SK-N-SH treated with all-trans-retinoic acid at 6 μM for 48 hours (cell line): ENCODE results near the gene PRMT9.

Experiments used
- ATAC-seq: fragments of 200-7000 bp; cut with Tn5 transposase; 3 replicates; pipeline ENCODE4 v1.9.1; 2020; ENCODE audit warnings: mild to moderate bottlenecking, moderate library complexity
- ARNTL ChIP-seq: fragments of 450-650 bp; formaldehyde crosslinking; IDR thresholded peaks from 2 replicates; pipeline ENCODE4 v1.5.0; 2020; ENCODE audit warnings: low read depth, mild to moderate bottlenecking, moderate library complexity, borderline replicate concordance
- BACH2 ChIP-seq: fragments of 250-450 bp; sonication (Bioruptor Pico); IDR thresholded peaks from 2 replicates; pipeline ENCODE4 v1.9.0; 2021; ENCODE audit warnings: mild to moderate bottlenecking, borderline replicate concordance
- CREB5 ChIP-seq: fragments of 250-450 bp; sonication (Bioruptor Pico); IDR thresholded peaks from 2 replicates; pipeline ENCODE4 v1.5.1; 2020; ENCODE audit warnings: low read depth, mild to moderate bottlenecking, moderate library complexity
- CSDC2 ChIP-seq: fragments of 250-450 bp; sonication (Bioruptor Pico); IDR thresholded peaks from 2 replicates; pipeline ENCODE4 v1.5.0; 2020; ENCODE audit warnings: mild to moderate bottlenecking, moderate library complexity
- CSRNP3 ChIP-seq: fragments of 250-450 bp; sonication (Bioruptor Pico); IDR thresholded peaks from 2 replicates; pipeline ENCODE4 v1.5.1; 2021; ENCODE audit warnings: mild to moderate bottlenecking, moderate library complexity
- ESRRG ChIP-seq: fragments of 250-450 bp; sonication (Bioruptor Pico); IDR thresholded peaks from 2 replicates; pipeline ENCODE4 v1.6.1; 2021; ENCODE audit warnings: mild to moderate bottlenecking
- GLIS3 ChIP-seq: fragments of 250-450 bp; sonication (Bioruptor Pico); IDR thresholded peaks from 2 replicates; pipeline ENCODE4 v1.5.0; 2020; ENCODE audit warnings: mild to moderate bottlenecking, moderate library complexity
- ISL1 ChIP-seq: fragments of 250-450 bp; sonication (Bioruptor Pico); IDR thresholded peaks from 2 replicates; pipeline ENCODE4 v2.1.2; 2022; ENCODE audit warnings: mild to moderate bottlenecking, moderate library complexity
- OSR1 ChIP-seq: fragments of 250-450 bp; sonication (Bioruptor Pico); IDR thresholded peaks from 2 replicates; pipeline ENCODE4 v1.8.0; 2022; ENCODE audit warnings: moderate library complexity, mild to moderate bottlenecking, inconsistent platforms
- PATZ1 ChIP-seq: fragments of 250-450 bp; sonication (Bioruptor Pico); IDR thresholded peaks from 2 replicates; pipeline ENCODE4 v1.8.0; 2020; ENCODE audit warnings: mild to moderate bottlenecking, moderate library complexity, borderline replicate concordance
- POU6F1 ChIP-seq: fragments of 250-450 bp; sonication (Bioruptor Pico); IDR thresholded peaks from 2 replicates; pipeline ENCODE4 v1.8.0; 2021; ENCODE audit warnings: low read depth, mild to moderate bottlenecking, moderate library complexity, borderline replicate concordance
- PPARA ChIP-seq: fragments of 250-450 bp; sonication (Bioruptor Pico); IDR thresholded peaks from 2 replicates; pipeline ENCODE4 v1.5.0; 2020; ENCODE audit warnings: mild to moderate bottlenecking, borderline replicate concordance
- SNAI2 ChIP-seq: fragments of 250-450 bp; sonication (Bioruptor Pico); IDR thresholded peaks from 2 replicates; pipeline ENCODE4 v1.5.0; 2020; ENCODE audit warnings: mild to moderate bottlenecking, moderate library complexity
- TOX ChIP-seq: fragments of 250-450 bp; sonication (Bioruptor Pico); IDR thresholded peaks from 2 replicates; pipeline ENCODE4 v1.8.0; 2021; ENCODE audit warnings: mild to moderate bottlenecking, moderate library complexity, borderline replicate concordance
- TSHZ2 ChIP-seq: fragments of 250-450 bp; sonication (Bioruptor Pico); IDR thresholded peaks from 2 replicates; pipeline ENCODE4 v1.5.0; 2020; ENCODE audit warnings: mild to moderate bottlenecking, moderate library complexity
- ZC3H10 ChIP-seq: fragments of 250-450 bp; sonication (Bioruptor Pico); IDR thresholded peaks from 2 replicates; pipeline ENCODE4 v1.5.1; 2021; ENCODE audit warnings: mild to moderate bottlenecking, moderate library complexity
- ZFP3 ChIP-seq: fragments of 250-450 bp; sonication (Bioruptor Pico); IDR thresholded peaks from 2 replicates; pipeline ENCODE4 v1.5.0; 2020; ENCODE audit warnings: mild to moderate bottlenecking, moderate library complexity
- ZFP30 ChIP-seq: fragments of 450-650 bp; formaldehyde crosslinking; IDR thresholded peaks from 2 replicates; pipeline ENCODE4 v1.5.0; 2022; ENCODE audit warnings: mild to moderate bottlenecking, moderate library complexity
- ZNF565 ChIP-seq: fragments of 450-650 bp; formaldehyde crosslinking; conservative IDR thresholded peaks from 2 replicates; pipeline ENCODE4 v1.5.0; 2020; ENCODE audit warnings: low read depth, mild to moderate bottlenecking, moderate library complexity
- ZNF8 ChIP-seq: fragments of 450-650 bp; formaldehyde crosslinking; IDR thresholded peaks from 2 replicates; pipeline ENCODE4 v1.5.0; 2020; ENCODE audit warnings: mild to moderate bottlenecking, moderate library complexity

The PRMT9 gene

GRCh38 chr4:147674073-147674472 lies 9.9 kb downstream of the PRMT9 start:
- TF ChIP-seq ZNF8 (CRISPR knock-in tag) (no peak), TSHZ2 (no peak), ARNTL (CRISPR knock-in tag) (no peak), ESRRG (CRISPR knock-in tag) (no peak), PPARA (CRISPR knock-in tag) (no peak), BACH2 (CRISPR knock-in tag) (no peak)
- no peak for ATAC-seq

GRCh38 chr4:147658501-147658900 lies 25.5 kb downstream of the PRMT9 start:
- no peak for ATAC-seq

GRCh38 chr4:147655639-147656038 lies 28.3 kb downstream of the PRMT9 start:
- TF ChIP-seq CSRNP3 (CRISPR knock-in tag) (no peak), OSR1 (CRISPR knock-in tag) (no peak), TOX (no peak)
- no peak for ATAC-seq

More at GRCh38 chr4:147658501-147658900, 25.5 kb downstream of the PRMT9 start:
- TF ChIP-seq CREB5 (CRISPR knock-in tag): no peak
- TF ChIP-seq BACH2 (CRISPR knock-in tag): no peak
- TF ChIP-seq SNAI2: no peak
- TF ChIP-seq CSDC2 (CRISPR knock-in tag): no peak
- no peak for TF ChIP-seq ISL1

GRCh38 chr4:147651563-147651962 lies 32.4 kb downstream of the PRMT9 start:
- TF ChIP-seq BACH2 (CRISPR knock-in tag): no peak
- no peak for TF ChIP-seq ZFP30 (CRISPR knock-in tag)
- TF ChIP-seq ZFP3 (CRISPR knock-in tag): no peak
- no peak for TF ChIP-seq ZC3H10 (CRISPR knock-in tag)
- no peak for TF ChIP-seq ARNTL (CRISPR knock-in tag)
- no peak for TF ChIP-seq PATZ1 (CRISPR knock-in tag)
- no peak for TF ChIP-seq ESRRG (CRISPR knock-in tag)
- TF ChIP-seq OSR1 (CRISPR knock-in tag): no peak
- TF ChIP-seq POU6F1 (CRISPR knock-in tag): no peak
- no peak for ATAC-seq

- ATAC-seq: no peak
- no peak for TF ChIP-seq PPARA (CRISPR knock-in tag)
- no peak for TF ChIP-seq TOX
- TF ChIP-seq CREB5 (CRISPR knock-in tag): no peak
- TF ChIP-seq ZC3H10 (CRISPR knock-in tag): no peak
- no peak for TF ChIP-seq ZNF565 (CRISPR knock-in tag)
- no peak for TF ChIP-seq GLIS3
- TF ChIP-seq CSRNP3 (CRISPR knock-in tag): no peak
- no peak for TF ChIP-seq CSDC2 (CRISPR knock-in tag)
- no peak for TF ChIP-seq PATZ1 (CRISPR knock-in tag)
- TF ChIP-seq ISL1: no peak
- TF ChIP-seq ESRRG (CRISPR knock-in tag): no peak
Observed at GRCh38 chr4:147648656-147649055, 35.3 kb downstream of the PRMT9 start.
